ENCODE measurements around the gene PPCS.

GRCh38 chr1:42439940-42440339 lies 16.4 kb upstream of the PPCS start:
- TF ChIP-seq POLR2A (IDR thresholded peaks at IDR 0.05) (no peak), CTCF (IDR thresholded peaks at IDR 0.05) (no peak)

All from ovary (tissue), 3 donors.